AG04449 (cell line): Measurements from ENCODE around the gene AGMO.

Experiments used
- CTCF ChIA-PET: fragments of 350-600 bp; formaldehyde crosslinking; extraction: SDS; loops from one replicate; lab custom pipeline; 2021; ENCODE audit warnings: antibody characterized with exemption; lab: Yijun Ruan, JAX
- POLR2A ChIA-PET: fragments of 400-600, 350-600 bp; formaldehyde crosslinking; extraction: SDS; loops from one replicate; lab custom pipeline; 2020; ENCODE audit warnings: antibody characterized with exemption, inconsistent platforms; lab: Yijun Ruan, JAX
- DNase-seq: peaks from one replicate; pipeline ENCODE4 v3.0.0-alpha.2; 2010; ENCODE audit warnings: low read depth, low spot score
- H3K4me3 ChIP-seq: 2 replicates; pipeline ENCODE4 v1.5.1; 2011; ENCODE audit warnings: low read depth, mild to moderate bottlenecking, control low read depth, low read length
- TF ChIP-seq, protein P1 (sequence below): IDR thresholded peaks from one replicate; pipeline ENCODE4 v1.5.1; 2011; ENCODE audit warnings: mild to moderate bottlenecking, moderate library complexity, low read length, control low read depth, inconsistent platforms; ENCODE audit not compliant: insufficient read depth; ENCODE audit errors: missing control alignments

Gene AGMO

DNA sequence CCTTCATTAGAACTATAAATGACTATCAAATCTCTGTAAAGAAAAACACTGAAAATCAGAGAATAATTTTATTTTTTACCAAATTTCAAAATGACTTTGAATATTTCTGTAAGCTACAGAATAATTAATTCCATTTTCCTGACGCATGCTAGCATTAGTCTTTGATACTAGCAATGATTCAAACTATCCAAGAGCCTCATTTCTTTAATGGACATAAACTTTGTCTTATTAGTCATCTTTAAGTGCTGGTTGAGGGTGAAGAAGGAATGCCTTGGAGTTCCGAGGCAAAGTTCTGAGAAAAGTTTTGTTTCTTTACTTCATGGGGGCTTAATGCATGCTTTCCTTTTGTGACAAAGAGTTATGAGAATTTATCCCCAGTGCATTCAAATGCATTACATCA, 137.3 kb downstream of the AGMO start:
- POLR2A ChIA-PET, result no interaction called here
- no peak overlapping the region for H3K4me3 ChIP-seq
- peak; percentile 28 for DNase-seq
- CTCF ChIA-PET, result interaction anchor here (0.8 to 1.1 kb wide), 4 partner anchors 9 to 654 kb away, joined by 3 to 4 read pairs (median 3); no protein-coding TSS in a partner anchor
- TF ChIP-seq, protein P1, sequence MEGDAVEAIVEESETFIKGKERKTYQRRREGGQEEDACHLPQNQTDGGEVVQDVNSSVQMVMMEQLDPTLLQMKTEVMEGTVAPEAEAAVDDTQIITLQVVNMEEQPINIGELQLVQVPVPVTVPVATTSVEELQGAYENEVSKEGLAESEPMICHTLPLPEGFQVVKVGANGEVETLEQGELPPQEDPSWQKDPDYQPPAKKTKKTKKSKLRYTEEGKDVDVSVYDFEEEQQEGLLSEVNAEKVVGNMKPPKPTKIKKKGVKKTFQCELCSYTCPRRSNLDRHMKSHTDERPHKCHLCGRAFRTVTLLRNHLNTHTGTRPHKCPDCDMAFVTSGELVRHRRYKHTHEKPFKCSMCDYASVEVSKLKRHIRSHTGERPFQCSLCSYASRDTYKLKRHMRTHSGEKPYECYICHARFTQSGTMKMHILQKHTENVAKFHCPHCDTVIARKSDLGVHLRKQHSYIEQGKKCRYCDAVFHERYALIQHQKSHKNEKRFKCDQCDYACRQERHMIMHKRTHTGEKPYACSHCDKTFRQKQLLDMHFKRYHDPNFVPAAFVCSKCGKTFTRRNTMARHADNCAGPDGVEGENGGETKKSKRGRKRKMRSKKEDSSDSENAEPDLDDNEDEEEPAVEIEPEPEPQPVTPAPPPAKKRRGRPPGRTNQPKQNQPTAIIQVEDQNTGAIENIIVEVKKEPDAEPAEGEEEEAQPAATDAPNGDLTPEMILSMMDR, result no peak

DNA sequence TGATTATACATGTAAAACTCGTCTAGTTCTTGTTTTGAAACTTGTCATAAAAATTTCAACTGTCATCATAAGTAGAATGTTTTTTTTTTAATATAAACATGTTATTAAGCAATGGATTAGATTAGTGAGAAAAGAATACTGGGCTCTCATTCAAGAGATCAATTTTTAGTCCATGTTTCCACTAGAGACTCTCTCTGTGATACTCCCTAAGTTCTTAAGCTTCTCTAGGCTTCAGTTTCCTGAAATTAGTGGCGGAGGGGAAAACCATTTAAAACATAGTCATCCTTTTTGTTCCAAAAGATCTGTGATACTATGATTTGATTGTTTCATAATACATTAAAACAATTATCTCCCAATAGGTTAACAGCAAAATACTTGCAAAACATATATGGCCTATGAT, 142.2 kb downstream of the AGMO start:
- no peak for DNase-seq
- ChIA-PET CTCF (no interaction called here), POLR2A (no interaction called here)
- no peak overlapping the region for H3K4me3 ChIP-seq
- TF ChIP-seq, protein P1, result no peak

DNA sequence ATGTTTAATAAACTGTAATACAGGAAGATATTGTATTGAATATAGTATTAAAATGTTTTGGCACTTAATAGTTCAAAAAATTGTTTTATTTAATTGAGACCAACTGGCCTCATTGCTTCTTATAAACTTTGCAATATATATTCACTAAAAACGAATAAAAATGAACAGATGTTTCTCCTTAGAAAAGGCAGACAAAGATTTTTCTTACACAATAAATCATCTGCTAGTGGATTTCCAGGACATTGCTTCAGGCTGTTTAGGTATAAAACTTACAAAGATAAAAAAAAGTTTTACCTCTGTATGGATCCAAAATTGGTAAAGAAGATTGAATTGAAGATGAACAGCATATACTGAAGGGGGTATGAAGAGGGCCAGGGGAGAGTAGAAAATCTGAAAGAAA, 143.6 kb downstream of the AGMO start:
- no peak for DNase-seq
- POLR2A ChIA-PET, result no interaction called here
- TF ChIP-seq, protein P1, result no peak
- CTCF ChIA-PET, result interaction anchor here (1.3 kb wide), 1 partner anchor 114 kb away, joined by 3 read pairs; no protein-coding TSS in a partner anchor
- no peak overlapping the region for H3K4me3 ChIP-seq

DNA sequence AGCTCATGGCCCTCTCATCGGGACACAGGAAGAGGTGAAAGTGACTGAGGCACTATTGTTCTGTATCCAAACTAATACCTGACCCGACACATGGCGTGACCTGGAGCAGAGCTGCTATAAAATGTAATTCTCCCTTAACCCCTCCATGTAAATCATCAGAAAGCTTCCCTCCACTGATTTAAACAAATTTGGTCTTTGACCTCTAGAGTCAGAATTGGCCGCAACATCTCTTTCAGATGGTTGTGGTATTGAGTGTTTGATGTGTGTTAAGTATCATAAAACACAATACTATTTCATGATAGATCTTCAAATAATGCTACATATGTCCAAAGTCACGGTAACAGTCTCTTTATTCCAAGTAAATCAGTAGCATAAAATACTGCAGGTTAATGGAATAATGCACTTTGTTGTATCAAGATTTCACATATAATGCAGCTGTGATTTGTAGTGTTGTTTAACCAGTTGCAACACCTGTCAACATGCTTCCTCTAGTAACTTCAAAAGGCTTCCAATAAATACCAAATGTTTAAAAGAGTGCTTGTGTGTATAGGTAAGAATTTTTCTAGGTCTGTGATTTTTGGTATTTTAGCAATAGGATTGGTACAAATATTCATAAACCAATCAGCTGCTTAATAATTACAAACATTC, 144.3 kb downstream of the AGMO start:
- ChIA-PET POLR2A (no interaction called here), CTCF (interaction anchor here (1.3 kb wide), 1 partner anchor 114 kb away, joined by 3 read pairs; no protein-coding TSS in a partner anchor)
- TF ChIP-seq, protein P1, result no peak
- no peak for DNase-seq
- H3K4me3 ChIP-seq, result no peak overlapping the region

DNA sequence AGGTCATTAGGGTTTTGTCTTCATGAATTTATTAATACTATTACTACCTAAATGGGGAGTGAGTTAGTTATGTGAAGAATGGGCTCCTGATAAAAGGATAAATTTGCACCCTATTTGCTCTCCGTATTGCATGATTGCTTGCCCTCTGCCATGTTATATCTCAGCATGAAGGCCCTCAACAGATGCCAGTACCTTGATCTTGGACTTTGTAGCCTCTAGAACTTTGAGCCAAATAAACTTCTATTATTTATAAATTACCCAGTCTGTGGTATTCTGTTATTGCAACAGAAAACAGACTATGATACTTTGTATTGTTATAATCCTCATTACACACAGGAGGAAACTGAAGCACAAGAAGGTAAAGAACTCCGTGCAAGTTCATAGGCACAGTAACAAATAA, 150.8 kb downstream of the AGMO start:
- ChIA-PET CTCF (no interaction called here), POLR2A (no interaction called here)
- no peak overlapping the region for H3K4me3 ChIP-seq
- no peak for DNase-seq
- TF ChIP-seq, protein P1, result no peak

DNA sequence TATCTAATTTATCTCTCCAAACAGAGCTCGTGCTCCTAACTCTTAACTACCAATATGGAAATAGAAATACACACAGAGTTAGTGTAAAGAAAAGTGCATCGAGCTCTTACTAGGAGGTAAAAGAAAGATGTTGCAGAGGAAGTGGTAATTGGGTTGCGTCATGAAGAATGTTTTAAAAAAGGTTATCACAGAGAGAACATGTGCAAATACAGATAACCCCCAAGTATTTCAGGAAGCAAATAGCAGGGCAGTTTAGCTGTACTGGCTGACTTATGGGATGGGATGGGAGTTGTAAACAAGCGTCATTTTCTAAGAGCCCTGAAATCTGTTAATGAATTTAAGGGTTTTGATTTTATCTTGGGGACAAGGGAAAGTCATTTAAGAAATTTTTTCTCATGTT, 153.9 kb downstream of the AGMO start:
- ChIA-PET CTCF (no interaction called here), POLR2A (no interaction called here)
- TF ChIP-seq, protein P1, result no peak
- no peak overlapping the region for H3K4me3 ChIP-seq
- DNase-seq, result no peak
